DLD1 (cell line): ENCODE data around the gene ATP11B.

Experiments used
- in situ Hi-C: cut with HindIII; loops from 2 replicates; pipeline ENCODE4 v1.10.0; 2017; ENCODE audit warnings: low sequenced_read_pairs

Gene ATP11B

GRCh38 chr3:182792901-182793662, at the start of gene ATP11B:
ATP11B (plus strand) TSS chr3:182793504; CDS start chr3:182793760, 256 bp downstream.
- in situ Hi-C loops, result no loop called here

GRCh38 chr3:182746959-182747358, 46.3 kb upstream of the ATP11B start:
- in situ Hi-C loops, result no loop called here

- in situ Hi-C loops, result no loop called here
Observed at GRCh38 chr3:182755308-182755707, 38.0 kb upstream of the ATP11B start.

GRCh38 chr3:182755712-182756111, 37.6 kb upstream of the ATP11B start:
- in situ Hi-C loops, result no loop called here

- in situ Hi-C loops, result no loop called here
Observed at GRCh38 chr3:182760576-182761164, 32.6 kb upstream of the ATP11B start.

GRCh38 chr3:182763896-182764295, 29.4 kb upstream of the ATP11B start:
- in situ Hi-C loops, result no loop called here

GRCh38 chr3:182765287-182765686, 28.0 kb upstream of the ATP11B start:
- in situ Hi-C loops, result no loop called here

GRCh38 chr3:182766099-182766498, 27.2 kb upstream of the ATP11B start:
- in situ Hi-C loops, result no loop called here

GRCh38 chr3:182768413-182768812, 24.9 kb upstream of the ATP11B start:
- in situ Hi-C loops, result no loop called here

- in situ Hi-C loops, result no loop called here
Observed at GRCh38 chr3:182769673-182770072, 23.6 kb upstream of the ATP11B start.

GRCh38 chr3:182782149-182782548, 11.2 kb upstream of the ATP11B start:
- in situ Hi-C loops, result no loop called here

- in situ Hi-C loops, result no loop called here
Observed at GRCh38 chr3:182783106-182783505, 10.2 kb upstream of the ATP11B start.

- in situ Hi-C loops, result no loop called here
Observed at GRCh38 chr3:182784542-182784941, 8.8 kb upstream of the ATP11B start.

GRCh38 chr3:182785142-182785541, 8.2 kb upstream of the ATP11B start:
- in situ Hi-C loops, result no loop called here

- in situ Hi-C loops, result no loop called here
Observed at GRCh38 chr3:182785756-182786155, 7.5 kb upstream of the ATP11B start.

- in situ Hi-C loops, result no loop called here
Observed at GRCh38 chr3:182786564-182787196, 6.6 kb upstream of the ATP11B start.

GRCh38 chr3:182787302-182788036, 5.8 kb upstream of the ATP11B start:
- in situ Hi-C loops, result no loop called here

GRCh38 chr3:182789371-182789770, 3.9 kb upstream of the ATP11B start:
- in situ Hi-C loops, result no loop called here

- in situ Hi-C loops, result no loop called here
Observed at GRCh38 chr3:182790612-182791011, 2.7 kb upstream of the ATP11B start.

GRCh38 chr3:182793663-182794454, 555 bp downstream of the ATP11B start:
- in situ Hi-C loops, result no loop called here
